CD14-positive monocyte (primary cell): ENCODE data around the gene CALY. TPM values are rescaled to one million over a fixed set of nuclear protein-coding genes. Genes with fewer than 3 reads are reported as not detected.

Experiments
- DNase-seq, 3 donors: peaks; one replicate each; pipeline ENCODE4 v3.0.0-alpha.2; 2011 to 2022
- H2AFZ ChIP-seq: 2 replicates; pipeline ENCODE4 v1.6.0; 2012; ENCODE audit warnings: mild to moderate bottlenecking, low read depth, low read length, inconsistent platforms; ENCODE audit not compliant: insufficient read depth, poor library complexity, severe bottlenecking
- H3K27ac ChIP-seq, 2 donors: 1 replicate in 1 of 2; 2 replicates in 1 of 2; pipeline ENCODE4 v1.5.1; 2012 to 2013; ENCODE audit warnings: low read length in 2 of 2, control low read depth in 1 of 2, inconsistent platforms in 1 of 2, low read depth in 1 of 2, mild to moderate bottlenecking in 1 of 2
- H3K27me3 ChIP-seq, 2 donors: one replicate each; pipeline versions ENCODE4 v1.6.0 to v1.6.1; 2011 to 2013; ENCODE audit warnings: low read length in 2 of 2; ENCODE audit not compliant: control insufficient read depth in 2 of 2, insufficient read depth in 2 of 2
- H3K36me3 ChIP-seq, 2 donors: replicated peaks in 1 of 2; 1 replicate in 1 of 2; 2 replicates in 1 of 2; pipeline versions ENCODE4 v1.5.1 to v1.6.1; 2012 to 2013; ENCODE audit warnings: low read length in 2 of 2, control low read depth in 1 of 2, inconsistent platforms in 1 of 2, mild to moderate bottlenecking in 1 of 2; ENCODE audit not compliant: insufficient read depth in 2 of 2, control insufficient read depth in 1 of 2
- H3K4me1 ChIP-seq, 2 donors: 1 replicate in 1 of 2; 2 replicates in 1 of 2; pipeline versions ENCODE4 v1.5.1 to v1.6.1; 2012 to 2013; ENCODE audit warnings: low read length in 2 of 2, control low read depth in 1 of 2, inconsistent platforms in 1 of 2, mild to moderate bottlenecking in 1 of 2, moderate library complexity in 1 of 2; ENCODE audit not compliant: insufficient read depth in 2 of 2, control insufficient read depth in 1 of 2
- H3K4me2 ChIP-seq: replicated peaks from 2 replicates; pipeline ENCODE3; 2012; ENCODE audit warnings: low read length, moderate library complexity, mild to moderate bottlenecking; ENCODE audit not compliant: poor library complexity, severe bottlenecking; ENCODE audit errors: extremely low read depth
- H3K4me3 ChIP-seq, 3 experiments: fragments of 200-600 bp in 1 of 3; sonication (generic) in 1 of 3; replicated peaks in 1 of 3; 1 replicate in 2 of 3; 2 replicates in 1 of 3; pipeline ENCODE4 v1.5.1; 2011 to 2013; ENCODE audit warnings: low read length in 3 of 3, mild to moderate bottlenecking in 3 of 3, control low read depth in 2 of 3, low read depth in 2 of 3, inconsistent platforms in 1 of 3, moderate library complexity in 1 of 3
- H3K79me2 ChIP-seq: 2 replicates; pipeline ENCODE4 v1.6.0; 2012; ENCODE audit warnings: mild to moderate bottlenecking, control low read depth, inconsistent platforms, low read length, moderate library complexity; ENCODE audit not compliant: insufficient read depth
- H3K9ac ChIP-seq: 2 replicates; pipeline ENCODE4 v1.6.0; 2017; ENCODE audit warnings: low read length, mild to moderate bottlenecking; ENCODE audit not compliant: insufficient read depth, poor library complexity, severe bottlenecking
- H3K9me3 ChIP-seq, 2 donors: replicated peaks in 1 of 2; 1 replicate in 1 of 2; 2 replicates in 1 of 2; pipeline versions ENCODE4 v1.5.1 to v1.6.1; 2012 to 2013; ENCODE audit warnings: low read length in 2 of 2, control low read depth in 1 of 2; ENCODE audit not compliant: control insufficient read depth in 1 of 2, insufficient read depth in 1 of 2
- H4K20me1 ChIP-seq: 2 replicates; pipeline ENCODE4 v1.6.0; 2012; ENCODE audit warnings: mild to moderate bottlenecking, low read length, control low read depth, moderate library complexity; ENCODE audit not compliant: insufficient read depth
- H3K27ac Mint-ChIP-seq, 7 donors: one replicate each; pipeline ENCODE4 v1.8.0; 2020; ENCODE audit warnings: mild to moderate bottlenecking in 7 of 7, mixed read lengths in 7 of 7, moderate library complexity in 6 of 7, inconsistent platforms in 2 of 7
- H3K27me3 Mint-ChIP-seq, 3 donors: one replicate each; pipeline ENCODE4 v1.8.0; 2021 to 2022; ENCODE audit warnings: low read depth in 3 of 3, mild to moderate bottlenecking in 3 of 3, mixed read lengths in 3 of 3, moderate library complexity in 3 of 3, inconsistent platforms in 1 of 3
- H3K36me3 Mint-ChIP-seq, 2 donors: one replicate each; pipeline ENCODE4 v1.8.0; 2020; ENCODE audit warnings: mixed read lengths in 2 of 2, inconsistent platforms in 1 of 2, mild to moderate bottlenecking in 1 of 2
- H3K4me1 Mint-ChIP-seq: one replicate; pipeline ENCODE4 v1.8.0; 2020; ENCODE audit warnings: mild to moderate bottlenecking, mixed read lengths
- H3K4me3 Mint-ChIP-seq, 2 donors: one replicate each; pipeline ENCODE4 v1.8.0; 2020; ENCODE audit warnings: mild to moderate bottlenecking in 2 of 2, mixed read lengths in 2 of 2, moderate library complexity in 1 of 2
- H3K9me3 Mint-ChIP-seq, 7 donors: one replicate each; pipeline ENCODE4 v1.8.0; 2020 to 2022; ENCODE audit warnings: mixed read lengths in 7 of 7, mild to moderate bottlenecking in 6 of 7, moderate library complexity in 6 of 7, inconsistent platforms in 2 of 7
- CTCF ChIP-seq: fragments of 200-600 bp; IDR thresholded peaks from one replicate; pipeline ENCODE4 v1.8.0; 2022; ENCODE audit warnings: antibody characterized with exemption, mild to moderate bottlenecking
- WGBS: methylation state at CpG from one replicate; pipeline ENCODE4 v1.1.5; 2013; ENCODE audit warnings: missing lambda C conversion rate; ENCODE audit not compliant: insufficient coverage; 5-methylcytosine and 5-hydroxymethylcytosine counted together
- intact Hi-C, 2 donors: fragments of 100-400 bp; cut with micrococcal nuclease; formaldehyde crosslinking; loops; one replicate each; pipeline versions ENCODE4 v1.15.0 to v1.15.1; 2023
- polyA plus RNA-seq, 3 donors: library from polyadenylated mRNA; depleted of rRNA in 1 of 3; unstranded in 2 of 3; stranded (reverse) in 1 of 3; fragments of 300-500 nt in 2 of 3; fragments of >200 nt in 1 of 3; fragmentation: Illumina TruSeq in 2 of 3; gene quantifications; 1 replicate in 2 of 3; 2 replicates in 1 of 3; pipeline ENCODE4 v1.2.3, GENCODE V29; 2012 to 2021

Gene CALY
- polyA plus RNA-seq, 3 donors, result not detected

GRCh38 chr10:133312769-133313145 is 23.9 kb downstream of the CALY start:
- no peak overlapping the region for H3K27ac ChIP-seq
- H2AFZ ChIP-seq, result no peak overlapping the region
- H3K36me3 Mint-ChIP-seq, result peaks cover 37 to 42% of the 10 kb centered on the region in 2 donors
- H3K36me3 ChIP-seq, result peaks cover 25 to 40% of the 10 kb centered on the region in 2 donors
- no peaks in the 10 kb centered on the region for H3K27me3 ChIP-seq
- H3K79me2 ChIP-seq, result peaks cover 15% of the 10 kb centered on the region
- no peak overlapping the region for H3K4me3 Mint-ChIP-seq
- no peak overlapping the region for H3K9ac ChIP-seq
- H3K4me2 ChIP-seq, result no peak overlapping the region
- peaks cover 5 to 9% (median 7%) of the 10 kb centered on the region in 3 donors for H3K27me3 Mint-ChIP-seq
- DNase-seq, result no peak
- WGBS, result 92% methylated on average over 5 of the region's 9 CpGs
- H3K9me3 ChIP-seq, result no peaks in the 10 kb centered on the region
- intact Hi-C loops, result no loop called here
- H4K20me1 ChIP-seq, result peaks cover 10% of the 10 kb centered on the region
- peaks cover 9 to 11% of the 10 kb centered on the region in 2 donors for H3K4me1 ChIP-seq
- peaks cover 0 to 7% (median 6%) of the 10 kb centered on the region in 7 donors for H3K9me3 Mint-ChIP-seq
- no peak for TF ChIP-seq CTCF
- no peak overlapping the region for H3K4me3 ChIP-seq
- no peak overlapping the region for H3K27ac Mint-ChIP-seq
- H3K4me1 Mint-ChIP-seq, result peaks cover 8% of the 10 kb centered on the region

GRCh38 chr10:133312016-133312768 is 24.5 kb downstream of the CALY start:
- Mint-ChIP-seq H3K4me3 (no peak overlapping the region), H3K27ac (peak overlapping the region in 2 of 7 donors; percentile 0 to 53), H3K27me3 (peaks cover 5 to 9% (median 7%) of the 10 kb centered on the region in 3 donors), H3K4me1 (peaks cover 14% of the 10 kb centered on the region), H3K9me3 (peaks cover 0 to 7% (median 6%) of the 10 kb centered on the region in 7 donors), H3K36me3 (peaks cover 38 to 44% of the 10 kb centered on the region in 2 donors)
- no peaks in the 10 kb centered on the region for H3K9me3 ChIP-seq
- no peak overlapping the region for H3K27ac ChIP-seq
- TF ChIP-seq CTCF, result no peak
- H3K36me3 ChIP-seq, result peaks cover 25 to 40% of the 10 kb centered on the region in 2 donors
- DNase-seq, result no peak
- H3K4me2 ChIP-seq, result no peak overlapping the region
- intact Hi-C loops, result no loop called here
- WGBS, result 99% methylated on average over 15 of the region's 23 CpGs
- peaks cover 21% of the 10 kb centered on the region for H3K79me2 ChIP-seq
- H3K4me3 ChIP-seq, result no peak overlapping the region
- no peak overlapping the region for H2AFZ ChIP-seq
- peaks cover 10% of the 10 kb centered on the region for H4K20me1 ChIP-seq
- no peak overlapping the region for H3K9ac ChIP-seq
- H3K27me3 ChIP-seq, result no peaks in the 10 kb centered on the region
- H3K4me1 ChIP-seq, result peaks cover 15 to 17% of the 10 kb centered on the region in 2 donors
